CD4-positive, alpha-beta T cell treated with Interleukin-15 for 4 hours (primary cell): ENCODE measurements around the gene CBFB.
"Not testable (repeated sequence)": the region's sequence is repeated elsewhere in the genome, so short reads cannot be mapped to it uniquely, and the experiment has no call there.

Source experiments
- DNase-seq: peaks from one replicate; pipeline ENCODE4 v3.0.0-alpha.2; 2020; ENCODE audit warnings: low spot score

CBFB gene

DNA sequence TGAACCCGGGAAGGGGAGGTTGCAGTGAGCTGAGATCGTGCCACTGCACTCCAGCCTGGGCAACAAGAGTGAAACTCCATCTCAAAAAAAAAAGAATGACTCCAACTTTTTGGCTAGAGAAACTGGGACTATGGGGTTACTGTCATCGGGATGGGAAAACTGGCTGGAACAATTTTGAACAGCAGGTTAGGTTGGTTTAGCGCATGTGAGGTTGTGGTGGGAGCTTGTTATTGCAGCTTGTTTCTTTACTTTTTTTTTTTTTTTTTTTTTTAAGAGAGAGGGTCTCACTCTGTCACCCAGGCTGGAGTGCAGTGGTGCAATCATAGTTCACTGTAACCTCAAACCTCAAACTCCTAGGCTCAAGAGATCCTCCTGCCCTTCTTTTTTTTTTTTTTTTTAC is 12.6 kb downstream of the CBFB start:
- DNase-seq = not testable (repeated sequence)

DNA sequence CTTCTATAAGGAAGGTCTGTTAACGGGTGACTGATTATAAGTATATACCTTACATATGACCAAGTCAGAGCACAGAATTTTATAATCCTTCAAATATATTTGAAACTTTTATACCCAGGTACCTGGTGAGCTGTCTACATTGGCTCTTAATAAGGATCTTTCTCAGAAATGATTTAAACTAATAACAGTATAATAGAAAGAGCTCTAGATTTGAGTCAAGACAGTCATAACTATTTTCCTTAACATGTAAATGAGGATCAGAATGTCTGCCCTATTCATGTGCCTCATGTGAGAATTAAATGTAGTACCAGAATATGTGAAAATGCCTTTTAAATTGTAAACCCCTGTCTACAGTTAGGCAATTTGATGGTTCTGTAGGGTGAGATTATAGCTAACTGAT is 14.5 kb downstream of the CBFB start:
- no peak for DNase-seq

DNA sequence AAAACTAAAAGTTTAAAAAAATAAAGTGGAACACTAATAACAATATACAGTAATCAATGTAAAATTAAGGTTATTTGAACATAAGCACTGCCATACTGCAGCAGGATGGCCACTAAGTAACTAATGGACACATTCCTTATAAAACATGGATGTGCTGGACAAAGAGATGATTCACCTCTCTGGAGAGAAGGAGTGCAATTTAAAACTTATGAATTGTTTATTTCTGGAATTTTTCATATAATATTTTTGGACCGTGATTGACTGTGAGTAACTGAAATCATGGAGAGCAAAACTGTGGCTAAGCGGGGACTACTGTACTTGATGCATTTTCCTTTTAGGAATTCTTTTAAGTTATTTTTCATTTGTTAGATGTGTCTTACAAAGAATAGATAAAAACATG is 21.8 kb downstream of the CBFB start:
- no peak for DNase-seq

DNA sequence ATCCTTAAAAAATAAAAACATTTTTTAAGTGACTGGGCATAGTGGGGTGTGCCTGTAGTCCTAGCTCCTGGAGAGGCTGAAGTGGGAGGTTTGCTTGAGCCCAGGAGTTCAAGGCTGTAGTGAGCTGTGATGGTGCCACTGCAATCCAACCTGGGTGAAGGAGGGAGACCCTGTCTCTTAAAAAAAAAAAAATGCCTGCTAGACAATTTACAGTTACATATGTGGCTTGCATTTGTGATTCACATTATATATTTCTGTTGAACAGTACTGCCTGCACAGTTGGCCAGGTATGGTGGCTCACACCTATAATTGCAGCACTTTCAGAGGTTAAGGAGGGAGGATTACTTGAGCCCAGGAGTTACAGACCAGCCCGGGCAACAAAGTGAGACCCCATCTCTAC is 23.4 kb downstream of the CBFB start:
- DNase-seq = no peak

DNA sequence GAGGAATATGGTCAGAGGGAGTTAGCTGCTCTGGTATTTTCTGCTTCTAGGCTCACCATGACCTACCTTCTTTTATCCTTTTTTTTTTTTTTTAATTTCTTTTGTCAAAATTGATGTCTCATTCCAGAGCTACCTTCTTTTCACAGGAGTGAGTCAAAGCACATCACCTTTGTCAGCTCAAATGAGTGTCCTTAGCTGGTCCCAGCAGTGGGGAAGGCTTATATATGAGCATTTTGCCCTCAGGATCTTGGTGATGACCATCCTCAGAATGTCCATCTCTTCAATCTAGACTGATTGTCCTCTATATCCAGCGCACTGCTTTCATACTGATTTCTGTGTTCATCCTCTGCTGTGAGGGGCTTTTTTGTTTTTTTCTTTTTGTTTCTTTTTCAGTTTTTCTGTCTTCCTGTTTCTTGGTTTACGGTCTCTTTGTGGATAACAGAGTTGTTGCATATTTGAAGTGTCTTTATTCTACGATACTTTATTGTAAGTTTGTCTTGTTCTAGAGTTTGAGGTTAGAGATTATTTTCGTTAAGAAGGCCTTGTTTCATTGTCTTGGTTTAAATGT is 24.9 kb downstream of the CBFB start:
- no peak for DNase-seq

DNA sequence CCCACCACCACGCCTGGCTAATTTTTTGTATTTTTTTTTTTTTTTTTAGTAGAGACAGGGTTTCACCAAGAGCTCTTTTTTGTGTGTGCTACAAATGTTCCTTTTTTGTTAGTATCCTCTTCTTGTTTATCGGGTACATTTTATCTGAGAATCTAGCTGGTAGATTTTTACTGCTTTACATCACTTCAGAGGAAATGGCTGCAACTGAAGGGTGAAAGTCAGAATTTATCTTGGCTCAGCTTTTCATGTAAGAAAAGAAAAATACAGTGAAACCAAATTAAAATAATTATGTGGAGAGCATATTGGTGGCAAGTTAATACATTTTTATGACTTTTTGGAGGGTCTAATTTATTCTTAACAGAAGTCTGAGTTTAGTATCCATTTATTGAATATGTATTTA is 26.0 kb downstream of the CBFB start:
- DNase-seq = no peak

DNA sequence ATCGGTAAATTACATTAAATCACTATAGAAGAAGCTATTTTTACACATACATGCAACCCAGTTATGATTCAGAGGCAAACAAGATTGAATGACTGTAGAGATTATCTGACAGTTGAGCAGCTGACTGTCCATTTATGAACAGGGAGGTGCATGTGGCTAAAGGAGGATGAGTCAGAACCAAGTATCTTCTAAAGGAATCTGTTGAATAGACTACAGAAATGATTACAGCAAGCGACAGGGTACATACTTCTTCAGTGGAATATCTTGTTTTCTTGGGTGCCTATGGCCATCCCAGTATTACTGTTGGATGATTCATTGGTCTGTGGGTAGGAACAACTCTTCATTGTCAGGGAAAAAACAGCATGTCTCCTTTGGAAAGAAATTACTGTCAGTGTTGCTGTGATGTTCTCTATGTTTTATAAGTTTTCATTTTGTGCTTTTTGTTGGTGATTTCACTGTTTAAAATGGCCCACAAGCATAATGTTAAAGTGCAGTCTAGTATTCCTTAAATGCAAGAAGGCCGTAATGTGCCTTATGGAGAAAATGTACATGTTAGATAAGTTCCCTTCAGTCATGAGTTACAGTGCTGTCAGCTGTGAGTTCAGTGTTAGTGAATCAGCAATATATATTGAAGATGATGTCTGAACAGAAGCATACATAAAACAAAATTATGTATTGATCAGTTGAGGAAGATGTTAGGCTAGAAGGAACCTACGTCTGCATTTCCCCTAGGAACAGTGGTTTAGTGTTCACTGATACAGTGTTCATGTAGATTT is 27.0 kb downstream of the CBFB start:
- DNase-seq = peak; percentile 30

DNA sequence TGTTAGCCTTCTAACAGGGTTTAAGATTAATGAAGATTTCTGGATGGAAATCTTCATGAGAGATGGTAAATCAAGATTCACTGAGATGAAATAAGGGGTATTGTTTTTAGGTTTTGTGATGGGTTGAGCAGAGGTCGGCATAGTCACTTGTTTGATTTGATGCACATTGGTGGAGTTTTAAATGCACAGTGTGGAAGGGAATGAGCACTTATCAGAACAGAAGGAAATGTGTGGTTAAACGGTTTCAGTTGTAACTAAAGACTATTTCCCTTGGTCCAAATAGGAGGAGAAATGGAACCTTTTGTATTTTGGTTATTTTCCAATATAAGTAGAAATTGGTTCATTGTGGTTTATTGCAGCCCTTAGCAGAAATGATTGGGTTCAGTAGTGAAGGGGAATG is 34.1 kb downstream of the CBFB start:
- no peak for DNase-seq

DNA sequence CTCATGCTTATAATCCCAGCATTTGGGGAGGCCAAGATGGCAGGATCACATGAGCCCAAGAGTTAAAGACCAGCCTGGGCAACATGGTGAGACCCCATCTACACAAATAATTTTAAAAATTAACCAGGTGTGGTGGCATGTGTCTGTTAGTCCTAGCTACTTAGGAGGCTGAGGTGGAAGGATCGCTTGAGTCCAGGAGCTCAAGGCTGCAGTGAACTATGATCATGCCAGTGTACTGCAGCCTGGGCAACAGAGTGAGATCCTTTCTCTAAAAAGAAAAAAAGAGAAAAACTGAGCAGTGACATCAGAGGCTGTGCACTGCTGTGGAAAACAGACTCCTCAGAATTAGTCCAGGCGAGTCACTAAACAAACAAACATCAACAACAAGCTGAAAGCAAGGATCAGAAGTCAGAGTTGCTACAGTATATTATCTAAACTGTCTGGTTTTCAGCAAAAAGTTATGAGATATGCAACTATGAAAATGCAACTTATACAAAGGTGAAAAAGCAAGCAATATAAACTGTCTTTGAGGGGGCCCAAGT is 39.3 kb downstream of the CBFB start:
- DNase-seq = no peak

DNA sequence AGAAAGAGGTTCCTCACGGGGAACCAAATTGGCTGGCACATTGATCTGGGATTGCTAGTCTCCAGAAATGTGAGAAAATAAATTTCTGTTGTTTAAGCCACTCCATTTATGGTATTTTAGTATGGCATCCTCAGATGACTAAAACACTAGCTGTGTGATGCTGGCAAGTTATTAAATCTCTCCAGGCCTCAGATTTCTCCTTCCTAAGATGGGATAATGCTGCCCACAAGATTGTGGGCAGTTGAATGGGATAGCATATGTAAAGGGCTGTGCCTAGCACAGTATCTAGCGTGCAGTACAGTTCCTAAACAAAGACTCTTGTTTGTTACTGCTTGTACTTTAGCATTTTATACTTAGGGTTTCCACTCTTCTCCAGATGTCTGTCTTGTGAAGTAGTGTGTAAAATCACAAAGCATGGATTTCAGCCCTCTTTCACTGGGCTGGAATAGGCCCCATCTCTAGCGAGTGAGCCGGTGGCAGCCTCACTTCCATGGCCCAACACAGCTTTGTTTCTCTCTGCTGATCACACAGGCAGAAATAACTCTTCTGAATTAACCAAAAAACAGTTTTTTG is 42.6 kb downstream of the CBFB start:
- no peak for DNase-seq

DNA sequence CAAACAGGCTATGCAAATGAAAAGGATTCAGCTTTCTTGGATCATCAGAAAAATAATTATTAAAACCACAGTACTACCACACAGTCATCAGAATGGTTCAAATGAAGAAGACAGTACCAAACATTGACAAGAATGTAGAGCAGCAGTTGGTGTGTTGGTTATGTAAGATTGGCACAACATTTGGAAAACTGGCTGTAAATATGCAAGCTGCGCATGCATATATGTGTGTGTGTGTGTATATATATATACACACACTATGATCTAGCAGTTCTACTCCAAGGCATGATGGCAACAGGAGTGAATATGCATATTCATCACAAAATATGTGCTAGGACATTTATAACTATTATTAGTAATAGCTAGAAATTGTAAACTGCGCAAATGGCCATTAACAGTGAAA is 46.4 kb downstream of the CBFB start:
- no peak for DNase-seq

DNA sequence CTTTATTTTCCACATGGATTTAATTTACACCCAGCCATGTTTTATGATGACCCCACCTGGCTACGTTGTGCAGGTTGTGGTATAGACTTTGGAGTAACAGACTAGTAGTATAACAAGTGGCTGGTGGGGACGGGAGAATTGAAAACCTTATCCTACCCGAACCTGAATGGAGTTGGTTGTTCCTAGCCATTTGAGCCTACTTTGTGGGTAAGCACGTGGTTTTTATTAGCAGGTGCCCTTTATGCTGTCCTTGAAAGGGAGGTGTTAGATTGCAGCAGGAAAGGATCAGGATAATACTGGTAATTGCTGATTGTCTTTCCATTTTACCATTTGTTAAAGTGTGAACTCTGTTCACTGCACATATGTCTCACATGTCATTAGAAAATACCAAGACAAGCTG is 48.9 kb downstream of the CBFB start:
- DNase-seq = no peak

DNA sequence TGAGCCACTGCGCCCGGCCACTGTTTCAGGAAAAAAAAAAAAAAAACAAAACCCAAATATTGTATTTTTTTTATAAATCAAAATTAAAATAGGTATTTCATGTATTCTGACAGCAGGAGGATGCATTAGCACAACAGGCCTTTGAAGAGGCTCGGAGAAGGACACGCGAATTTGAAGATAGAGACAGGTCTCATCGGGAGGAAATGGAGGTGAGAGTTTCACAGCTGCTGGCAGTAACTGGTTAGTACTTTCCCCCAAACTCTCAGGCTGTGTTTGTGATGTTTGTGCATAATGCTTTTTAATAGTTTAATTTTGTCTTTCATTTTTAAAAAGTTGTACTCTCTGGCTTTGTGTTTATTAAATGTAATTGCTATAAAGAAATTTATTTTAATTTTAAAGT is 53.2 kb downstream of the CBFB start:
- no peak for DNase-seq

DNA sequence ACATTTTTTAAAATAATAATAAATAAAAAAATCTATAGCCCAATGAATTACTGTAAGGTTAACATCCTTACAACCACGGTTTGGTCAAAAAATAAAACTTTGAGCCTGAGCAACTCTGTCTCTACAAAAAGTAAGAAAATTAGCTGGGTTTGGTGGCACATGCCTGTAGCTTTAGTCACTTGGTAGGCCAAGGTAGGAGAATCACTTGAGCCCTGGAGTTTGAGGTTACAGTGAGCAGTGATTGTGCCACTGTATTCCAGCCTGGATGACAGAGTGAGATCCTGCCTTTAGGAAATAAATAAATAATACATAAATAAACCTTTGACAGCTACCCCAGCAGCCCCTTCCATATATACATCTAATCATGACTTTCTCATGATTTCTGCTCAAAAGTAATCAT is 53.9 kb downstream of the CBFB start:
- DNase-seq = no peak

DNA sequence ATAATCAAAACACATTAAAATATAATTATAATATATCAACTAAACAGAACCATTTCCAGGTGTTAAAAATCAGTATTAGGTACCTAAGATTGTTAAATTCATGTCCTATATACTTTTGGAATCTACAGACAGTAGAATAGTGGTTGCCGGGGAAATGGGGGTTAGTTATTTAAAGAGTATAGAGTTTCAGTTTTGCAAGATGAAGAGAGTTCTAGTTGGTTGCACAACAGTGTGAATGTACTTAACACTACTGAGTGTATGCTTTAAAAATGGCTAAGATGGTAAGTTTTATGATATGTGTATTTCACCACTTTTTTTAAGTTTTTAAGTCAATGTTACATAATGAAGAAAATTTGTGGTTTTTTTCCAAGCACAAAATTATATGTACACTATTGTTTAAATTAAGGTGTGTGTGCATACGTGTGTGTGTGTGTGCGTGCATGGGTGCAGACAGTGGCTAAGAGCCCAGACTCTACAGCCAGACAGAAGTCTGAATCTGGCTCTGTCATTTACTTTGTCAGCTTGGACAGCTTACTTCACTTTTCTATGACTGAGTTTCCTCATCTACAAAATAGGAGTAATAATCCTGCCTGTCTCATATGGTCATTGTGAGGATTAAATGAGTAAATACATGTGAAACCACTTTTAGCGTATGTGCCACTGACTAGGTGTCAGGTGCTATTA is 55.5 kb downstream of the CBFB start:
- no peak for DNase-seq

DNA sequence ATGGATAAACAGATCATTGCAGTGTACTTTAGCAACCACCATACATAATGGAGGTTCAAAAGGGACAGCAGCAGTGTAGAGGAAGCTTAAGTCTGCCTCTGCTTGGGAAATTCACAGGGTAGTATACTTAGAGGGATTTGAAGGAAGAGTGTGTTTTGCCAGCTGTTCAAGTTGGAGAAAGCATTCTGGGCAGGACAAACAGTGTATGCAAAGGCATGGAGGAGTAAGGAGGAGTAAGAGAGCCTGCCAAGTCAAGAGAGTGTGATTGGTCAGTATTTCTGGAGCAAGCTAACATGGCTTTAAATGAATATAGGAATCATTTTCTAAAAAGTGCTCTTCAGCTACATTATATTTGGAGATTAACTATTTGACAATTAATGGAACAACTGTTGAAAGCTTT is 57.9 kb downstream of the CBFB start:
- no peak for DNase-seq

DNA sequence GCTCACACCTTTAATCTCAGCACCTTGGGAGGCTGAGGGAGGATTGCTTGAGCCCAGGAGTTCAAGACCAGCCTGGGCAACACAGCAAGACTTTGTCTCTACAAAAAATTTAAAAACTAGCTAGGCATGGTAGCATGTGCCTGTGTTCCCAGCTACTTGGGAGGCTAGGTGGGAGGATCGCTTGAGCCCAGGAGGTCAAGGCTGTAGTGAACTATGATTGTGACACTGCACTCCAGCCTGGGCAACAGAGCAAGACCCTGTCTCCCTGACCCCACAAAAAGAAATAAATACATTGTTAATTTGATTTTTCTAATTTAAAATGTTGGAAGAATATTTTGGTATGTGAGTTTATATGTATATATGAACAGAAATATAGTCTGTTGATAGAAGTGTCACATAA is 58.3 kb downstream of the CBFB start:
- DNase-seq = no peak

DNA sequence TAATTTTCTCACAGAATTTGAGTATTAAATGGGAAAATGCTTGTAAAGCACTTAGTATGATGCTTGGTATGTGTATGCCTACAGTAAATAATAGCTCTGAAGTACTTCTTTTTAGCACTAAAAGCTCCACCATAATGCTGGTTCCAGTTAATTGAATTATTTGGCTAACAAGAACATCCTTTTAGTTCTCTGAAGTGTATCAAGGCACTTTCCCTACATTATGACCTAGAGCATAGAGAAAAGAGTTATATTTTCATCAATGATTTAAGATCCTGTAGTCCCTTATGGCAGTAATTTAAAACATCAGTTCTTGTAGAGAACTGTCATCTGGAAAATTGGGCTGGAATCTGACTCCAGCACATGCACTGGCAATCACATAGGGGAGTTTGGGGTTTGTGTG is 58.9 kb downstream of the CBFB start:
- DNase-seq = no peak

DNA sequence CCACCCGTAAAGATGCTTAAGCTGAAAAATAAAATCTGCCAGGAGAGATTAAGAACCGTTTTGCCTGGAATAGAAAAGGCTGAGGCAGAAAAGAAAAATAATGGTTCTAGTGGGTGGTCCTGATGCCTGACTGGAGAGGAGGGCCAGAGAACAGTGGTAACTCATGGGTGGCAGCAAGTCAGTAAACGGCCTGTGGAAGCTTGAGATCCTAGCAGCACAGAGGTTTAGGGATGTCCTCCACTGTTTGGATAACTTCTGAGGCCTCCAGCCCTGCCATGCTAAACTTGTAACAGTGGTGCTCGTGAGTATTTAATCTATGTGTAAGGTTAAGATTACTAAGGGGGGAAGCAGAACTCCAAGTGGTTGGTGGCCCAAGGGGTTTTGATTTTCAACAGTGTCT is 59.6 kb downstream of the CBFB start:
- no peak for DNase-seq

DNA sequence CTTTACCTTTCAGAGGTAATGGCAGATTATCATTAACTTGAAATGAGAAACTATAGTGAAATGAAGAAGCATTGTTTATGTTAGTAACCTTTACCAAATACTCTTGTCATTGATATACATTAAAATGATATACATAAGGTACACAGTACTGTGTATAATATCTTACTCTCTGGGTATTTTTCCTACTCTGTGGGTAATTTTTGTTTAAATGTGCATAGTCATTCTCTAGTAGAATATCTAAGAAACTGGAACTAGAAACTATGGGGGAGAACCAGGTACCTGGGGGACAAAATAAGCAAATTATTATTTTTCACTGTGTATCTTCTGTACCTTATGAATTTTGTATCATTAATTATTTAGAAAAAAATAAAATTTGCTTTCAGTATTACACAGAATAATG is 60.2 kb downstream of the CBFB start:
- no peak for DNase-seq

DNA sequence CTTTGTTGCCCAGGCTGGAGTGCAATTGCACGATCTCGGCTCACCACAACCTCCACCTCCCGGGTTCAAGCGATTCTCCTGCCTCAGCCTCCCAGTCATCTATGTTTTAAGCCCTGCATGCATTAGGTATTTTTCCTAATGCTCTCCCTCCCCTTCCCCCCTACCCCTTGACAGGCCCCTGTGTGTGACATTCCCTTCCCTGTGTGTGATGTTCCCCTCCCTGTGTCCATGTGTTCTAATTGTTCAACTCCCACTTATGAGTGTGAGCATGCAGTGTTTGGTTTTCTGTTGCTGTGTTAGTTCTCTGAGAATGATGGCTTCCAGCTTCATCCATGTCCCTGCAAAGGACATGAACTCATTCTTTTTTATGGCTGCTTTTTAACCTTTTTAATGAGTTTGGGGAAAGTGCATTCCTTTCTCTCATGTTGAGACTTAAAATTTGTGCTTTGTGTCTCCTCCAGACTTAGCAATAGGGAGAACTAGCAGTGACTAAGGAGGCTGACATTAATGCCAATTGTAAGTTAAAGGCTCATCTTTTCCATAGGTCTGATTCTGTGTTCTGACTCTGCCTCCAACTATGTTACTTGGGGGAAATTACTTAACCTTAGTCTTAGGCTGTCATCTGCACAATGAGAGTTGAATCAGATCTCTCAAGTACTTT is 63.1 kb downstream of the CBFB start:
- no peak for DNase-seq

DNA sequence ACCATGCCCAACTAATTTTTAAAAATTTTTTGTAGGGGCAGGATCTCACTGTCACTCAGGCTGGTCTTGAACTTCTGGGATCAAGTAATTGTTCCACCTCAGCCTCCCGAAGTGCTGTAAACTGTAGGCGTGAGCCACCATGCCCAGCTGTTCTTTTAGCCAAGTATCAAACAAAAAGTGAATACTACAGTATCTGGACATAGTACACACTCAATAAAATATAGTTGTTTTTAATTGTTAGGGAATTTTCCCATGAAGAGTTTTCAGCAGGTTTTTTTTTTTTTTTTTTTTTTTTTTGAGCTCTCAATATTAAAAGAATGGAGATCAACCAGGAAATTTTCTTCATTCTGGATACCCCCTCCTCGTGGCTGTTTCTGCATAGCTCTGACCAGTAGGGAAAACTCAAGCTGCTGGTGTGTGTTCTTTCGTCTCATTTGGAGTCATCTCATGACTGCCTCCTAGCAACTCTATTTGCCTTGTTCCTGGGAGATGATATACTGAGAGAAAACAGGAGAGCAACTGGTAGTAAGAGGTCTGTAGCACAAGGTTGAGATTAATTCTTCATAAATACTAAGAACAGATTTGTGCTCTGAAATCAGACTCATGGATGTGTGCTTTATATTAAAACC is 64.3 kb downstream of the CBFB start:
- DNase-seq = no peak
